Stimulated activated naive CD8-positive, alpha-beta T cell treated with anti-CD3 and anti-CD28 coated beads, Interleukin-15, amount 100 ng/mL, for 72 hours (primary cell): ENCODE measurements around the gene CEP112.
"Not testable (repeated sequence)": the region's sequence is repeated elsewhere in the genome, so short reads cannot be mapped to it uniquely, and the experiment has no call there.

Source experiments
- ATAC-seq: fragments of 150-1000 bp; cut with Tn5 transposase; 2 replicates; pipeline ENCODE4 v1.10.0; 2021; ENCODE audit warnings: mild to moderate bottlenecking, moderate library complexity
- DNase-seq, 2 donors: peaks; one replicate each; pipeline ENCODE4 v3.0.0; 2021 to 2022
- H3K27ac Mint-ChIP-seq, 2 donors: one replicate each; pipeline ENCODE4 v1.8.0; 2022; ENCODE audit warnings: mild to moderate bottlenecking in 2 of 2, mixed read lengths in 2 of 2, moderate library complexity in 2 of 2
- H3K27me3 Mint-ChIP-seq: one replicate; pipeline ENCODE4 v1.8.0; 2022; ENCODE audit warnings: mixed read lengths
- H3K4me1 Mint-ChIP-seq: one replicate; pipeline ENCODE4 v1.8.0; 2022; ENCODE audit warnings: mild to moderate bottlenecking, mixed read lengths
- H3K4me3 Mint-ChIP-seq, 2 donors: one replicate each; pipeline ENCODE4 v1.8.0; 2022; ENCODE audit warnings: mild to moderate bottlenecking in 2 of 2, mixed read lengths in 2 of 2, moderate library complexity in 1 of 2
- H3K9me3 Mint-ChIP-seq, 2 donors: one replicate each; pipeline ENCODE4 v1.8.0; 2022; ENCODE audit warnings: mixed read lengths in 2 of 2

CEP112 gene

GRCh38 chr17:66080670-66081069 lies 111.3 kb downstream of the CEP112 start:
- H3K27ac Mint-ChIP-seq, DNase-seq, H3K4me3 Mint-ChIP-seq, ATAC-seq, H3K27me3 Mint-ChIP-seq: not testable (repeated sequence)
- Mint-ChIP-seq H3K9me3 (peaks cover 9 to 11% of the 10 kb centered on the region in 2 donors), H3K4me1 (peaks cover 23% of the 10 kb centered on the region)

GRCh38 chr17:66076546-66077190 lies 115.3 kb downstream of the CEP112 start:
- Mint-ChIP-seq H3K27ac (peak overlapping the region in 1 of 2 donors; percentile 63), H3K4me1 (peaks cover 23% of the 10 kb centered on the region), H3K4me3 (no peak overlapping the region), H3K9me3 (peaks cover 11 to 16% of the 10 kb centered on the region in 2 donors), H3K27me3 (no peaks in the 10 kb centered on the region)
- no peak for ATAC-seq
- DNase-seq = no peak

GRCh38 chr17:66073384-66073783 lies 118.5 kb downstream of the CEP112 start:
- no peak overlapping the region for H3K4me3 Mint-ChIP-seq
- no peaks in the 10 kb centered on the region for H3K27me3 Mint-ChIP-seq
- no peak overlapping the region for H3K27ac Mint-ChIP-seq
- peaks cover 9 to 11% of the 10 kb centered on the region in 2 donors for H3K9me3 Mint-ChIP-seq
- ATAC-seq = no peak
- no peak for DNase-seq
- peaks cover 23% of the 10 kb centered on the region for H3K4me1 Mint-ChIP-seq

GRCh38 chr17:66063686-66064085 lies 128.2 kb downstream of the CEP112 start:
- no peaks in the 10 kb centered on the region for H3K4me1 Mint-ChIP-seq
- no peak for DNase-seq
- no peaks in the 10 kb centered on the region for H3K27me3 Mint-ChIP-seq
- no peak overlapping the region for H3K4me3 Mint-ChIP-seq
- H3K27ac Mint-ChIP-seq = no peak overlapping the region
- ATAC-seq = no peak
- H3K9me3 Mint-ChIP-seq = peaks cover 0 to 4% of the 10 kb centered on the region in 2 donors

GRCh38 chr17:66056148-66056547 lies 135.8 kb downstream of the CEP112 start:
- ATAC-seq (no peak), DNase-seq (no peak)
- no peaks in the 10 kb centered on the region for H3K27me3 Mint-ChIP-seq
- no peak overlapping the region for H3K27ac Mint-ChIP-seq
- H3K4me1 Mint-ChIP-seq = no peaks in the 10 kb centered on the region
- peaks cover 2 to 6% of the 10 kb centered on the region in 2 donors for H3K9me3 Mint-ChIP-seq
- no peak overlapping the region for H3K4me3 Mint-ChIP-seq

- ATAC-seq (no peak), DNase-seq (no peak)
- Mint-ChIP-seq H3K4me3 (no peak overlapping the region), H3K27me3 (no peaks in the 10 kb centered on the region), H3K9me3 (peaks cover 19 to 20% of the 10 kb centered on the region in 2 donors), H3K4me1 (no peaks in the 10 kb centered on the region), H3K27ac (no peak overlapping the region)
These were observed 137.7 kb downstream of the CEP112 start for GRCh38 chr17:66054242-66054641.

GRCh38 chr17:66044083-66044482 lies 147.8 kb downstream of the CEP112 start:
- H3K27ac Mint-ChIP-seq = no peak overlapping the region
- ATAC-seq = no peak
- no peak overlapping the region for H3K4me3 Mint-ChIP-seq
- DNase-seq = no peak
- H3K4me1 Mint-ChIP-seq = no peaks in the 10 kb centered on the region
- no peaks in the 10 kb centered on the region for H3K27me3 Mint-ChIP-seq
- no peaks in the 10 kb centered on the region for H3K9me3 Mint-ChIP-seq

- Mint-ChIP-seq H3K4me3 (no peak overlapping the region), H3K4me1 (no peaks in the 10 kb centered on the region)
These were observed 148.5 kb downstream of the CEP112 start for GRCh38 chr17:66043419-66043818.

GRCh38 chr17:66040402-66040801 lies 151.5 kb downstream of the CEP112 start:
- Mint-ChIP-seq H3K9me3 (no peaks in the 10 kb centered on the region), H3K4me3 (no peak overlapping the region), H3K4me1 (no peaks in the 10 kb centered on the region), H3K27me3 (no peaks in the 10 kb centered on the region), H3K27ac (no peak overlapping the region)
- no peak for ATAC-seq
- no peak for DNase-seq

More at GRCh38 chr17:66043419-66043818, 148.5 kb downstream of the CEP112 start:
- no peaks in the 10 kb centered on the region for H3K27me3 Mint-ChIP-seq
- ATAC-seq (no peak), DNase-seq (no peak)
- H3K9me3 Mint-ChIP-seq = no peaks in the 10 kb centered on the region
- no peak overlapping the region for H3K27ac Mint-ChIP-seq

- DNase-seq (no peak), ATAC-seq (no peak)
- no peaks in the 10 kb centered on the region for H3K4me1 Mint-ChIP-seq
- H3K9me3 Mint-ChIP-seq = no peaks in the 10 kb centered on the region
- no peaks in the 10 kb centered on the region for H3K27me3 Mint-ChIP-seq
- no peak overlapping the region for H3K4me3 Mint-ChIP-seq
- no peak overlapping the region for H3K27ac Mint-ChIP-seq
These were observed 153.8 kb downstream of the CEP112 start for GRCh38 chr17:66038125-66038524.

- Mint-ChIP-seq H3K27me3 (no peaks in the 10 kb centered on the region), H3K27ac (no peak overlapping the region), H3K4me3 (no peak overlapping the region), H3K9me3 (no peaks in the 10 kb centered on the region), H3K4me1 (no peaks in the 10 kb centered on the region)
- ATAC-seq (no peak), DNase-seq (no peak)
These were observed 154.7 kb downstream of the CEP112 start for GRCh38 chr17:66037221-66037620.

- no peak overlapping the region for H3K4me3 Mint-ChIP-seq
- no peaks in the 10 kb centered on the region for H3K4me1 Mint-ChIP-seq
- H3K27ac Mint-ChIP-seq = peak overlapping the region; percentile 8 to 54
- no peaks in the 10 kb centered on the region for H3K9me3 Mint-ChIP-seq
- DNase-seq (no peak), ATAC-seq (peak; percentile 84)
- no peaks in the 10 kb centered on the region for H3K27me3 Mint-ChIP-seq
These were observed 159.7 kb downstream of the CEP112 start for GRCh38 chr17:66032082-66032712.

- Mint-ChIP-seq H3K9me3 (peaks cover 18 to 38% of the 10 kb centered on the region in 2 donors), H3K27me3 (no peaks in the 10 kb centered on the region), H3K4me1 (no peaks in the 10 kb centered on the region), H3K27ac (no peak overlapping the region), H3K4me3 (no peak overlapping the region)
- DNase-seq (no peak), ATAC-seq (no peak)
These were observed 166.4 kb downstream of the CEP112 start for GRCh38 chr17:66025551-66025950.

GRCh38 chr17:66021757-66022156 lies 170.2 kb downstream of the CEP112 start:
- ATAC-seq (no peak), DNase-seq (no peak)
- no peak overlapping the region for H3K27ac Mint-ChIP-seq
- no peak overlapping the region for H3K4me3 Mint-ChIP-seq
- peaks cover 18 to 38% of the 10 kb centered on the region in 2 donors for H3K9me3 Mint-ChIP-seq
- H3K4me1 Mint-ChIP-seq = no peaks in the 10 kb centered on the region
- H3K27me3 Mint-ChIP-seq = no peaks in the 10 kb centered on the region

GRCh38 chr17:66018786-66019185 lies 173.1 kb downstream of the CEP112 start:
- no peaks in the 10 kb centered on the region for H3K4me1 Mint-ChIP-seq
- H3K4me3 Mint-ChIP-seq = no peak overlapping the region
- DNase-seq = no peak
- peaks cover 3% of the 10 kb centered on the region for H3K27me3 Mint-ChIP-seq
- H3K27ac Mint-ChIP-seq = no peak overlapping the region
- ATAC-seq = no peak
- peaks cover 8 to 23% of the 10 kb centered on the region in 2 donors for H3K9me3 Mint-ChIP-seq

- DNase-seq = no peak
- ATAC-seq = no peak
- H3K27me3 Mint-ChIP-seq = peaks cover 16% of the 10 kb centered on the region
- no peak overlapping the region for H3K4me3 Mint-ChIP-seq
- H3K27ac Mint-ChIP-seq = no peak overlapping the region
- H3K9me3 Mint-ChIP-seq = peaks cover 1 to 13% of the 10 kb centered on the region in 2 donors
- no peaks in the 10 kb centered on the region for H3K4me1 Mint-ChIP-seq
These were observed 175.7 kb downstream of the CEP112 start for GRCh38 chr17:66016231-66016630.
